ENCODE data around the gene MMP11.
A peak's percentile ranks its signal among the peaks of the same experiment; 100 is the strongest.
"Not testable (repeated sequence)": the region's sequence is repeated elsewhere in the genome, so short reads cannot be mapped to it uniquely, and the experiment has no call there.

MMP11 gene

GRCh38 chr22:23772649-23773473, at the start of gene MMP11:
TSS of gene MMP11 (plus strand) at chr22:23772849. CDS start at chr22:23772871, 22 bp downstream.
- DNase-seq (ENCODE audit: low spot score), result peak; percentile 85

GRCh38 chr22:23728108-23728507, 44.5 kb upstream of the MMP11 start:
- not testable (repeated sequence) for DNase-seq (ENCODE audit: low spot score)

GRCh38 chr22:23737696-23738095, 35.0 kb upstream of the MMP11 start:
- no peak for DNase-seq (ENCODE audit: low spot score)

GRCh38 chr22:23742505-23743264, 30.0 kb upstream of the MMP11 start:
- no peak for DNase-seq (ENCODE audit: low spot score)

- no peak for DNase-seq (ENCODE audit: low spot score)
Observed at GRCh38 chr22:23743303-23743705, 29.3 kb upstream of the MMP11 start.

GRCh38 chr22:23744001-23744400, 28.6 kb upstream of the MMP11 start:
- no peak for DNase-seq (ENCODE audit: low spot score)

- no peak for DNase-seq (ENCODE audit: low spot score)
Observed at GRCh38 chr22:23744485-23744884, 28.2 kb upstream of the MMP11 start.

- no peak for DNase-seq (ENCODE audit: low spot score)
Observed at GRCh38 chr22:23745791-23746190, 26.9 kb upstream of the MMP11 start.

- no peak for DNase-seq (ENCODE audit: low spot score)
Observed at GRCh38 chr22:23749841-23750301, 22.8 kb upstream of the MMP11 start.

GRCh38 chr22:23750367-23750713, 22.3 kb upstream of the MMP11 start:
- DNase-seq (ENCODE audit: low spot score), result no peak

GRCh38 chr22:23750714-23751440, 21.8 kb upstream of the MMP11 start, which contains the start of gene ZNF70:
TSS of gene ZNF70 (minus strand) at chr22:23751112. CDS start at chr22:23745140, 5,972 bp downstream.
- peak; percentile 96 for DNase-seq (ENCODE audit: low spot score)

- DNase-seq (ENCODE audit: low spot score), result no peak
Observed at GRCh38 chr22:23751441-23751996, 21.1 kb upstream of the MMP11 start.

- no peak for DNase-seq (ENCODE audit: low spot score)
Observed at GRCh38 chr22:23752090-23752691, 20.5 kb upstream of the MMP11 start.

- no peak for DNase-seq (ENCODE audit: low spot score)
Observed at GRCh38 chr22:23752750-23753149, 19.9 kb upstream of the MMP11 start.

GRCh38 chr22:23753385-23753784, 19.3 kb upstream of the MMP11 start:
- DNase-seq (ENCODE audit: low spot score), result no peak

- no peak for DNase-seq (ENCODE audit: low spot score)
Observed at GRCh38 chr22:23754220-23754919, 18.3 kb upstream of the MMP11 start, which contains the start of gene VPREB3. TSS of gene VPREB3 (minus strand) at chr22:23754425. CDS start at chr22:23754363, 62 bp downstream.

- DNase-seq (ENCODE audit: low spot score), result no peak
Observed at GRCh38 chr22:23754980-23755636, 17.5 kb upstream of the MMP11 start.

- no peak for DNase-seq (ENCODE audit: low spot score)
Observed at GRCh38 chr22:23755711-23756110, 16.9 kb upstream of the MMP11 start.

- DNase-seq (ENCODE audit: low spot score), result no peak
Observed at GRCh38 chr22:23756891-23757290, 15.8 kb upstream of the MMP11 start.

GRCh38 chr22:23759566-23759965, 13.1 kb upstream of the MMP11 start:
- DNase-seq (ENCODE audit: low spot score), result no peak

Data from AG20443 (cell line).